GM18517 (cell line): ENCODE results near the gene GPR37.

Experiments used
- ATAC-seq: cut with Tn5 transposase; IDR thresholded peaks from one replicate; pipeline ENCODE4 v1.9.1; 2021; ENCODE audit warnings: mild to moderate bottlenecking, moderate library complexity; ENCODE audit not compliant: unreplicated experiment

The GPR37 gene

DNA sequence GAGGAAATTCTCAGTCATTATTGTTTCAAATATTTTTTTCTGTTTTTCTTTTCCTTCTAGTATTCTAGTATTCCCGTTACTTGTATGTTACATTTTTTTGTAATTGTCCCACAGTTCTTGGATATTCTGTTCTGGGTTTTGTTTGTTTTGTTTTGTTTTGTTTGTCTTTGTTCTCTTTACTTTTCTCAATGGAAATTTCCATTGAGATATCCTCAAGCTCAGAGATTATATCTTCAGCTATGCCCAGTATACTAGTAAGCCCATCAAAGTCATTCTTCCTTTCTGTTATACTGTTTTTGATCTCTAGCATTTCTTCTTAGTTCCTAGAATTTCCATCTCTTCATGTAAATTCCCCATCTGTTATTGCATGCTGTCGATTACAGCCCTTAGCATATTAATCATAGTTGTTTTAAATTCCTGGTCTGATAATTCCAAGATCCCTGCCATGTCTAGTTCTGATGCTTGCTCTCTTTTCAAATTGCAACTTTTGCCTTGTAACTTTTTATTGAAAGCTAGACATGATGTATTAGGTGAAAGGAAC lies 27.8 kb downstream of the GPR37 start:
- no peak for ATAC-seq

DNA sequence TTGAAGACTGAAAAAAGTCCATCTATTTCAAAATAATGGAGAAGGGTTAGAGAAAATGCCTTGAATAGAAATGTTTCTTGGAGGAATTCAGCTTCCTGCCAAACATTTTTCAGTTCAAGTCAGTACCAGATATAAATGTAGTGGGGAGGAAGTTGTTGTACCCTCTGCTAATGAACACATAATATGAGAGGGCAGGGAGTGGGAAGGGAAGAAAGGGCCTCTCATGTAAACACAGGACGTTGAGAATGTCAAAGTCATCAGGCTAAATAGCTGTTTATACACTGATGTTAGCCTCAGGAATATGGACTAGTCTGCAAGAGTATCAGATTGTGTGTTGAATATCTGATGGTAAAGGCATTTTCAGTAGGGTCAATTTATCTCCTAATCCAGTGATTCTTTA lies 37.0 kb downstream of the GPR37 start:
- ATAC-seq, result no peak

DNA sequence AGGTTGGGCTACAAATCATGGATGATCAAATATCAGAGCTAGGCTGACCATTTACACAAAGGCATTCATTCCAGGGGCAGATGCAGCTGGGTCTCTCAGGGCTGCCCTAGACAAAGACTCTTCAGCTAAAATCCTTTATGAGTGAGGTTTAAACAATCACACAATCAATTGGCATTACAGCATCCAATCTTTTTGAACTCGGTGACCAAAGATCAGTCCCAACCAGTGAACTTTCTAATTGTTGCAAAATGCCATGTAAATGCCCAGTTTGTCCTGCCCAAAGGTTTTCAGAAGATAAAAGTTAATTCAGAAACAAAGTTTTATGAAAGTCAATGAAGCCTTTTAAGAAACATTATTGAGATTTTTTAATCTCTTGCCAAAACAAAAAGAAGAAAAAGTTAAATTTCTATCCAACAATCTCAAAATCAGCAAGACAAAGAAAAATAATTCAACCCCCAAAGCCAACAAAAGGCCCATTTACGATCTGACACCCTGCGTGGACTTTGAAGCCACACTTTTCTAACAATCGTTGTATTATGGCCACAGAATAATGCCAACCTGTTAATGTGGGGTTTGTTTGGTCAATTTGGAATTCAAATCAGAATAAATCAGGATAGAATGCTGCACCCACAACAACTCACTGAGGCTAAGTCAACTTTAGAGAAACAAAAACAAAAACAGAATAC lies 40.9 kb downstream of the GPR37 start:
- no peak for ATAC-seq

DNA sequence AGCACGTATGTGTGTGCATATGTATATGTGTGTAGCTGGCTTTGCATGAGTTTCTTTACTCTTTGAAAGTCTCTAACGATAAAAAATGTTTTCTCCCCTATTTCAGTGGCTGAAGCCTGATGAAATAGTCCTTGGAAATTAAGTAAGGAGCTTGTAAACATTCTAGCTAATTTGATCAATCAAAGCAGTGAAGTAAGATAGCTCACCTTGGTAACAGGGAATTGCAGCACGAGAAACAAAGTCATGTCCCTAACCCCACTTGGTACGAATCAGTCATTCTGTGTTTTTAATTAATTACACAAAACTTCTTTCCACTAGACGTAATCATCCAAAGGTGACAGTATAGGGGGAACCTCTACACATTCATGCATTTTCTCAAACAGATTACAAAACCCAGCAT lies 41.5 kb downstream of the GPR37 start:
- ATAC-seq, result no peak

GRCh38 chr7:124723012-124723411 lies 42.6 kb downstream of the GPR37 start:
- no peak for ATAC-seq

DNA sequence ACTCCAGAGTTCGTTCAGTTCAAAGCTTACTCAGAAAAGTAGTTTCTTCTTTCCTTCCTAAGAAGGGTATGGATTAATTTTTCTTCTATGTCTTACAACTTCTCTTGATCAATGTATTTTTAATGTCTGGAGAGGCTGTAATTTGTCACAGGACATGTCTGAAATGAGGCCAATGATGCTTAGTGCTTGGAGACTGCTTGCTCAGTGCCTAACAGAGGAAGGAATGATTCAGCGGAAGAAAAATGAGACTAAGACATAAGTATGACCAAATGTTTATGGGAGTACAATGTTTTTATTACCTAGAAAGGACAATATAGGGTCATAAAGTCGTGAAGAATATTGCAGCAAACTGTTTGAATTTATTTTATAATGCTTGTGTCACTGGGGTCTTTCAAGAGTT lies 43.3 kb downstream of the GPR37 start:
- ATAC-seq, result no peak

DNA sequence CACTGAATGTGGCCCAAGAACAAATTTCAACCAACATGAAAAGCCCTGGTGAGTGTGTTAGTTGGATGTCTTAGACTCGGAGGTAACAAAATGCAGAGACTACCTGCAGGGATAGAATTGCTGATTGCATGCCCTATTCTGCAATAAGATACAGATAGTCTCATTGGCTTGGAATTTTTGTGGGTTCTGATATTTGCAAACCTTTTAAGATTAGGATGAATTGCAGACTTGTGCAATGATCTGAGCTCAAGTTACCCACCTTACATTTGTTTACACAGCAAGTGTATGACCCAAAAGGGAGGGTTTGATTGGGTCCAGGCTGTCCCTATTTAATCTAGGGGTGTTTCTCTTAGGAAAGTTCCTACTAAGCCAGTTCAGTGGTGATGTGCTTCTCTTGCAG lies 45.4 kb downstream of the GPR37 start:
- no peak for ATAC-seq

DNA sequence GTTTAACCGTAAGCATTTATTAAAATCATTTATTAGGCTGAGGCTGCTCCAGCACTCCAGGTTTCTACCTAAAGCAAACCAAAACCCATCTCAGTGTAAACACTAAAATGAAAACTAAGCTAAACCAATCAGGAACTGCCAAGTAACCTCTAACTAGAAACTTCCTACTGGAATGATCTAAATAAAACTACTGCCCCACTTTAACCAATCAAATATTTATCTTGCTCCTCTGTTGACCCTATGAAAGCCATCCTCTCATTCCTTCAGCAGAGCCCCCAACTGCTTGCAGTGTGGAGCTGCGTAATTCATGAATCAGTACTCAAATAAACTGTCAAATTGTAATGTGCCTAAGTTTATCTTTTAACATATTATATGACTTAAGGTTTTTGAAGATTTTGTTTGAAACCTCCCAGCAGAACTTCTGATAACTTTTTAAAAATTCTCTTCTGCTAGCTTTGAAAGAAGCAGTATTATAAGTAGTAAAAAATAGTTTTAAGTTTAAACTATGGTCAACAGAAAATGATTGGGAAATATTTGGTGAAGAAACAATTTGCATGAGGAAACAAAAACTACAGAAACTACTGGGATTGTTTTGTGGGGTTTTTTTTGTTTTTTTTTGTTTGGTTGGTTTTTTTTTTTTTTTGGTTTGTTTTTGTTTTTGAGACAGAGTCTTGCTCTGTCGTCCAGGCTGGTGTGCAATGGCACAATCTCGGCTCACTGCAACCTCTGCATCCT lies 47.4 kb downstream of the GPR37 start:
- no peak for ATAC-seq

DNA sequence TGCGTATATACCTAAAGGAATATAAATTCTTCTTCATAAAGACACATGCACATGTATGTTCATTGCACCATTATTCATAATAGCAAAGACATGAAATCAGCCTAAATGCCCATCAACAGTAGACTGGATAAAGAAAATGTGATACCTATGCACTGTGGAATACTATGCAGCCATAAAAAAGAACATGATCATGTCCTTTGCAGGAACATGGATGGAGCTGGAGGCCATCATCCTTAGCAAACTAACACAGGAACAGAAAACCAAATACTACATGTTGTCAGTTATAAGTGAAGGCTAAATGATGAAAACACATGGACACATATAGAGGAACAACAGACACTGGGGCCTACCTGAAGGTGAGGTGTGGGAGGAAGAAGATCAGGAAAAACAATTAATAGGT lies 48.7 kb downstream of the GPR37 start:
- no peak for ATAC-seq

DNA sequence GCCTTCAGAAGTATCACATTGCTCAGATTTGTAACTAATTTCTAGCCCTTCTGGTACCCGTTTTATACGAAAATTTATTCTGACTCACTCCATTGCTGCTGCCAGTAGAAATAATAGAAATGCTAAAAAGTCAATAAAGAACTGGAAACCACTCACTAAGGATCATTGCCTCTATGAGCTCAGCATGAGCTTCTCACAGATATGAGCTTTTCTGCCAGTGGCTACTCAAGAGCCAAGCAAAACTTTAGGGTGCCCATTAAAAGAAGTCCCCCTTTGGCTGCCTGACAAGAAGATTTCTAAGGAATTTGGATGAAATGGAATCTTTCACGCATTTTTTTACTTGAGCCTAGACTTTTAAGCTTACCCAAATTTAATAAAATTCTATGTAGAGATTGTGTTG lies 52.5 kb downstream of the GPR37 start:
- ATAC-seq, result no peak

DNA sequence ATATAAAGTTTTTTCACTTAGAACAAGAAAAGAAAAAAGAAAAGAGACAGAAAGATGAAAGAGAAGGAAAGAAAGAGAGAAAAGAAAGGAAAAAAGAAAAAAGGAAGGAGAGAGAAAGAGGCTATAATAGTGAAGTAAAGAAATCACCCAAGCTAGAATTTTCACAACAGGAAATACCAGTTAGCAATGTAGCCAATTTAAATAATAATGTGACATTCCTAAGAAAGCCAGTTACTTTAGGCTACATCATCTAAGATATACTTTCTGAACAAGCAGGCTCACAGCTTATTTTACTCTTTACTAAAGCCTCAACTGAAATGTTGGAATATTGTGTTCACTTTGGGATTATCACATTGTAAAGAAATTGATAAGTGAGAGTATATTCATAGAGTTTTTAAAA lies 53.6 kb downstream of the GPR37 start:
- no peak for ATAC-seq

DNA sequence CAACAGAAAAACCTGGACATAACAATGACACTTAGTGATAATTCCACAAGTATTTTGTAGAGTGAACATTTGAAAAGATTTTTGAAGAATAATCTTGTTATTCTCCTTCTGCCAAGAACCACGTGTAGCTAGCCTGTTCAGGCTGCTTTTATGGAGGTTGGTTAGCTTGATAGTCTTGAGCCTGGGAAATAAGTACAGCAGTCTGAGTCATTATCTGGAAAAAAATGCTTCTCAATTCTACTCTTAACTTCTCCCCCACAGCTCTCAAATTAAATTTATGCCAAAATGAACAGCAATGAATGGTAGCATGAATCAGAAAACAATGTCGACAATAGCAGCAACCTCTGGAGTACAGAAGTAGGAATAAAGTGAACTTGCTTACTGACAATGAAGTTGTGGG lies 63.2 kb downstream of the GPR37 start:
- no peak for ATAC-seq

DNA sequence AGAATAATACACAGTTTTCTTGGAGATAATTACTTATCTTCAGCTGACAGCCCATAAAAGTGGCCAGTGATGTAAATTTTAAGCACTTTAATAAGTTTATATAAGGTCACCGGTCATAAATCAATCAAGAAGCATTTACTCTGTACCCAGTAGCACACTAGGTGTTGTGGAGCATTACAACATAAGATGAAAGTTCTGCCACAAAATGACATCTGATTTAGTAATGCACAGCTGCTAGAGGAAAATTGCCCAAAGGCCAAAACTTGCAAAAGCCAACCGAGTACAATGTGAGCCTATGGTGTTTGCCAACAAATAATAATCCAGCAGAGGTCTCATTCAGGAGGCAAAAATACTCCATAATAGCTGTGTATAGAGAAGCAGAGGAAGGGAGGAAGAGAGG lies 63.6 kb downstream of the GPR37 start:
- ATAC-seq, result no peak

DNA sequence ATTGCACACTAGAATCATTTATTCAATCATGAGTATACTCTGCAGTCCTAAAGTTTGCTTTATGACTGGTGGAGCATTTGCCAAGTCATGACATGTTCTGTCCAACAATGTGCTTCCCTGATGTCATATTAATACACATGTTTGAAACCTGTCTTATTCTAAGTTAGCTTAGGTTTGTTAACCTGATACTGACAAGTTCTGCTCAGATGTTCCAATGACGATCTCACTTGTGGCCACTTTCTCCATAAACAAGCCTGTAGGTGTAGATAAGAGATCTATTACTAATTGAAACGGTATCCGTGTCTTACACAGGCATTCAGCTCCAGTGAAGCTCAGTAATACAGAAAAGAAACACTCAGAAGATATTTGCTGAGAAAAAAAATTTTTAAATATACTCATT lies 64.9 kb downstream of the GPR37 start:
- no peak for ATAC-seq

DNA sequence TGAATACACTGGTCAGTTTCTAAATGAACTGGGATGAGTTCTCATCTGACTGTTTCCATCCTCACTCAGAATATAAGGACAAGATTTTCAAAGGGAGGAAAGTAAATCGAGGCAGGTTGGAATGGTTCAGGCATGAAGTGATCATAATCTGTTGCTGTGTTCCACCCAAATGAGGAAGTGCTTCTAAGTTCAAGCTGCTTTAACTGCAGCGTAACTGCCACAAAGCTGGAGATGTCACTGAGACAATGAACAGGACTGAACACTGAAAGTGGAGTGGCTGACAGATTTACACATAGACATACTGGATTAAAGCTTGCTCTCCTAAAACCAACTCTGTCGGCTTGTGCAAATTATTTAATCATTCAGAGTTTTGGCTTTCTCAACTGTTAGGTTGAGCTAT lies 66.6 kb downstream of the GPR37 start:
- no peak for ATAC-seq

- no peak for ATAC-seq
Measured at GRCh38 chr7:124697746-124698145, 67.8 kb downstream of the GPR37 start.
